ENCODE data around the gene DTNA.

The DTNA gene

GRCh38 chr18:34694591-34695165, 15.4 kb upstream of the DTNA start:
- Histone ChIP-seq H3K4me3 (ENCODE audit: control insufficient read depth in 1 of 7, extremely low read depth in 1 of 7, insufficient read depth in 4 of 7, low read depth in 2 of 7, low read length in 6 of 7) (no peak overlapping the region), H3K27me3 (replicated peaks in 2 of 5; ENCODE audit: control insufficient read depth in 4 of 5, insufficient read depth in 5 of 5, low read length in 4 of 5) (no peaks in the 10 kb centered on the region), H3K9me3 (ENCODE audit: control extremely low read depth in 1 of 5, control insufficient read depth in 4 of 5, insufficient read depth in 2 of 5, low read depth in 1 of 5, low read length in 4 of 5) (no peaks in the 10 kb centered on the region), H3K36me3 (ENCODE audit: control insufficient read depth in 4 of 4, insufficient read depth in 4 of 4, low read length in 3 of 4) (no peaks in the 10 kb centered on the region), H3K27ac (ENCODE audit: insufficient read depth in 1 of 2, low read depth in 1 of 2, low read length in 2 of 2, poor library complexity in 1 of 2, severe bottlenecking in 2 of 2) (no peak overlapping the region), H3K4me1 (ENCODE audit: control extremely low read depth in 1 of 4, control insufficient read depth in 4 of 4, insufficient read depth in 4 of 4, low read length in 3 of 4) (no peaks in the 10 kb centered on the region)
- no peak for DNase-seq
- 100% methylated on average over 1 of the region's 5 CpGs for WGBS (ENCODE audit: insufficient coverage)
- CTCF ChIA-PET = no interaction called here
- POLR2A ChIA-PET = no interaction called here

- H3K27ac ChIP-seq (ENCODE audit: insufficient read depth in 1 of 2, low read depth in 1 of 2, low read length in 2 of 2, poor library complexity in 1 of 2, severe bottlenecking in 2 of 2) = no peak overlapping the region
- ChIA-PET POLR2A (no interaction called here), CTCF (no interaction called here)
- H3K27me3 ChIP-seq (replicated peaks in 2 of 5; ENCODE audit: control insufficient read depth in 4 of 5, insufficient read depth in 5 of 5, low read length in 4 of 5) = no peaks in the 10 kb centered on the region
- no peak overlapping the region for H3K4me3 ChIP-seq (ENCODE audit: control insufficient read depth in 1 of 7, extremely low read depth in 1 of 7, insufficient read depth in 4 of 7, low read depth in 2 of 7, low read length in 6 of 7)
- WGBS (ENCODE audit: insufficient coverage) = 93% methylated on average over 4 of the region's 5 CpGs
- no peaks in the 10 kb centered on the region for H3K36me3 ChIP-seq (ENCODE audit: control insufficient read depth in 4 of 4, insufficient read depth in 4 of 4, low read length in 3 of 4)
- H3K4me1 ChIP-seq (ENCODE audit: control extremely low read depth in 1 of 4, control insufficient read depth in 4 of 4, insufficient read depth in 4 of 4, low read length in 3 of 4) = no peaks in the 10 kb centered on the region
- no peak for DNase-seq
- H3K9me3 ChIP-seq (ENCODE audit: control extremely low read depth in 1 of 5, control insufficient read depth in 4 of 5, insufficient read depth in 2 of 5, low read depth in 1 of 5, low read length in 4 of 5) = no peaks in the 10 kb centered on the region
Measured at GRCh38 chr18:34695310-34695709, 14.8 kb upstream of the DTNA start.

GRCh38 chr18:34696671-34697070, 13.4 kb upstream of the DTNA start:
- Histone ChIP-seq H3K4me3 (ENCODE audit: control insufficient read depth in 1 of 7, extremely low read depth in 1 of 7, insufficient read depth in 4 of 7, low read depth in 2 of 7, low read length in 6 of 7) (no peak overlapping the region), H3K4me1 (ENCODE audit: control extremely low read depth in 1 of 4, control insufficient read depth in 4 of 4, insufficient read depth in 4 of 4, low read length in 3 of 4) (no peaks in the 10 kb centered on the region), H3K36me3 (ENCODE audit: control insufficient read depth in 4 of 4, insufficient read depth in 4 of 4, low read length in 3 of 4) (no peaks in the 10 kb centered on the region), H3K27ac (ENCODE audit: insufficient read depth in 1 of 2, low read depth in 1 of 2, low read length in 2 of 2, poor library complexity in 1 of 2, severe bottlenecking in 2 of 2) (no peak overlapping the region), H3K27me3 (replicated peaks in 2 of 5; ENCODE audit: control insufficient read depth in 4 of 5, insufficient read depth in 5 of 5, low read length in 4 of 5) (no peaks in the 10 kb centered on the region), H3K9me3 (ENCODE audit: control extremely low read depth in 1 of 5, control insufficient read depth in 4 of 5, insufficient read depth in 2 of 5, low read depth in 1 of 5, low read length in 4 of 5) (no peaks in the 10 kb centered on the region)
- WGBS (ENCODE audit: insufficient coverage) = no CpG with 5 or more reads among the region's 2 CpGs
- ChIA-PET POLR2A (no interaction called here), CTCF (no interaction called here)
- no peak for DNase-seq

GRCh38 chr18:34697233-34697632, 12.9 kb upstream of the DTNA start:
- CTCF ChIA-PET = no interaction called here
- POLR2A ChIA-PET = no interaction called here
- Histone ChIP-seq H3K27ac (ENCODE audit: insufficient read depth in 1 of 2, low read depth in 1 of 2, low read length in 2 of 2, poor library complexity in 1 of 2, severe bottlenecking in 2 of 2) (no peak overlapping the region), H3K4me3 (ENCODE audit: control insufficient read depth in 1 of 7, extremely low read depth in 1 of 7, insufficient read depth in 4 of 7, low read depth in 2 of 7, low read length in 6 of 7) (no peak overlapping the region), H3K36me3 (ENCODE audit: control insufficient read depth in 4 of 4, insufficient read depth in 4 of 4, low read length in 3 of 4) (no peaks in the 10 kb centered on the region), H3K27me3 (replicated peaks in 2 of 5; ENCODE audit: control insufficient read depth in 4 of 5, insufficient read depth in 5 of 5, low read length in 4 of 5) (no peaks in the 10 kb centered on the region), H3K9me3 (ENCODE audit: control extremely low read depth in 1 of 5, control insufficient read depth in 4 of 5, insufficient read depth in 2 of 5, low read depth in 1 of 5, low read length in 4 of 5) (no peaks in the 10 kb centered on the region), H3K4me1 (ENCODE audit: control extremely low read depth in 1 of 4, control insufficient read depth in 4 of 4, insufficient read depth in 4 of 4, low read length in 3 of 4) (no peaks in the 10 kb centered on the region)
- no peak for DNase-seq
- WGBS (ENCODE audit: insufficient coverage) = 100% methylated on average over 1 of the region's 1 CpG

- Histone ChIP-seq H3K4me3 (ENCODE audit: control insufficient read depth in 1 of 7, extremely low read depth in 1 of 7, insufficient read depth in 4 of 7, low read depth in 2 of 7, low read length in 6 of 7) (no peak overlapping the region), H3K27me3 (replicated peaks in 2 of 5; ENCODE audit: control insufficient read depth in 4 of 5, insufficient read depth in 5 of 5, low read length in 4 of 5) (no peaks in the 10 kb centered on the region), H3K4me1 (ENCODE audit: control extremely low read depth in 1 of 4, control insufficient read depth in 4 of 4, insufficient read depth in 4 of 4, low read length in 3 of 4) (no peaks in the 10 kb centered on the region), H3K27ac (ENCODE audit: insufficient read depth in 1 of 2, low read depth in 1 of 2, low read length in 2 of 2, poor library complexity in 1 of 2, severe bottlenecking in 2 of 2) (no peak overlapping the region), H3K9me3 (ENCODE audit: control extremely low read depth in 1 of 5, control insufficient read depth in 4 of 5, insufficient read depth in 2 of 5, low read depth in 1 of 5, low read length in 4 of 5) (no peaks in the 10 kb centered on the region), H3K36me3 (ENCODE audit: control insufficient read depth in 4 of 4, insufficient read depth in 4 of 4, low read length in 3 of 4) (no peaks in the 10 kb centered on the region)
- POLR2A ChIA-PET = no interaction called here
- 91% methylated on average over 3 of the region's 3 CpGs for WGBS (ENCODE audit: insufficient coverage)
- CTCF ChIA-PET = no interaction called here
- DNase-seq = no peak
Measured at GRCh38 chr18:34697891-34698290, 12.2 kb upstream of the DTNA start.

GRCh38 chr18:34701911-34702310, 8.2 kb upstream of the DTNA start:
- Histone ChIP-seq H3K4me1 (ENCODE audit: control extremely low read depth in 1 of 4, control insufficient read depth in 4 of 4, insufficient read depth in 4 of 4, low read length in 3 of 4) (no peaks in the 10 kb centered on the region), H3K27ac (ENCODE audit: insufficient read depth in 1 of 2, low read depth in 1 of 2, low read length in 2 of 2, poor library complexity in 1 of 2, severe bottlenecking in 2 of 2) (no peak overlapping the region), H3K36me3 (ENCODE audit: control insufficient read depth in 4 of 4, insufficient read depth in 4 of 4, low read length in 3 of 4) (no peaks in the 10 kb centered on the region), H3K4me3 (ENCODE audit: control insufficient read depth in 1 of 7, extremely low read depth in 1 of 7, insufficient read depth in 4 of 7, low read depth in 2 of 7, low read length in 6 of 7) (no peak overlapping the region), H3K9me3 (ENCODE audit: control extremely low read depth in 1 of 5, control insufficient read depth in 4 of 5, insufficient read depth in 2 of 5, low read depth in 1 of 5, low read length in 4 of 5) (no peaks in the 10 kb centered on the region), H3K27me3 (replicated peaks in 2 of 5; ENCODE audit: control insufficient read depth in 4 of 5, insufficient read depth in 5 of 5, low read length in 4 of 5) (peaks cover 0 to 3% (median 0%) of the 10 kb centered on the region in 5 experiments)
- CTCF ChIA-PET = no interaction called here
- 100% methylated on average over 3 of the region's 3 CpGs for WGBS (ENCODE audit: insufficient coverage)
- POLR2A ChIA-PET = no interaction called here
- DNase-seq = no peak

- no peaks in the 10 kb centered on the region for H3K4me1 ChIP-seq (ENCODE audit: control extremely low read depth in 1 of 4, control insufficient read depth in 4 of 4, insufficient read depth in 4 of 4, low read length in 3 of 4)
- POLR2A ChIA-PET = no interaction called here
- WGBS (ENCODE audit: insufficient coverage) = no CpG with 5 or more reads among the region's 3 CpGs
Measured at GRCh38 chr18:34702814-34703213, 7.3 kb upstream of the DTNA start.

More at GRCh38 chr18:34702814-34703213, 7.3 kb upstream of the DTNA start:
- no peaks in the 10 kb centered on the region for H3K9me3 ChIP-seq (ENCODE audit: control extremely low read depth in 1 of 5, control insufficient read depth in 4 of 5, insufficient read depth in 2 of 5, low read depth in 1 of 5, low read length in 4 of 5)
- H3K27ac ChIP-seq (ENCODE audit: insufficient read depth in 1 of 2, low read depth in 1 of 2, low read length in 2 of 2, poor library complexity in 1 of 2, severe bottlenecking in 2 of 2) = no peak overlapping the region
- DNase-seq = no peak
- no peaks in the 10 kb centered on the region for H3K36me3 ChIP-seq (ENCODE audit: control insufficient read depth in 4 of 4, insufficient read depth in 4 of 4, low read length in 3 of 4)
- H3K4me3 ChIP-seq (ENCODE audit: control insufficient read depth in 1 of 7, extremely low read depth in 1 of 7, insufficient read depth in 4 of 7, low read depth in 2 of 7, low read length in 6 of 7) = no peak overlapping the region
- CTCF ChIA-PET = no interaction called here
- H3K27me3 ChIP-seq (replicated peaks in 2 of 5; ENCODE audit: control insufficient read depth in 4 of 5, insufficient read depth in 5 of 5, low read length in 4 of 5) = peaks cover 0 to 5% (median 2%) of the 10 kb centered on the region in 5 experiments

Data from common myeloid progenitor, CD34-positive (primary cell).